Measurements from ENCODE around the gene SERINC5.
"Not testable (repeated sequence)": the region's sequence is repeated elsewhere in the genome, so short reads cannot be mapped to it uniquely, and the experiment has no call there.

SERINC5 gene

GRCh38 chr5:80255811-80256712 lies at the start of gene SERINC5:
SERINC5 (minus strand) TSS chr5:80256048; CDS start chr5:80255922, 126 bp downstream.
- in situ Hi-C loops (cut with HindIII; ENCODE audit: low sequenced_read_pairs): no loop called here

DNA sequence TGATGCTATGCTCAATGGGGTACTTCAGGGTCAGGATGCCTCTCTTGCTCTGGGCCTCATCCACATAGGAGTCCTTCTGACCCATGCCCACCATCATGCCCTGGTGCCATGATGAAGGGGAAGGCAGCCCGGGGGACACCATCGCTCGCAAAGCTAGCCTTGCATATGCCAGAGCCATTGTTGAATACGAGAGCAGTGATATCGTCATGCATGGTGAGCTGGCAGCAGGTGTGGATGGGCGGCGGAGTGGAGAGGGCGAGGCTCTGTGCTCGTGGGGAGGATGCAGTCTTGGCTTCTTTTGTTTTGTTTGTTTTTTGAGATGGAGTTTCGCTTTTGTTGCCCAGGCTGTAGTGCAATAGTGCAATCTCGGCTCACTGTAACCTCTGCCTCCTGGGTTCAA lies 46.8 kb upstream of the SERINC5 start:
- in situ Hi-C loops (cut with HindIII; ENCODE audit: low sequenced_read_pairs): loop anchor here (25.0 kb wide), 1 partner anchor 440 kb away; no protein-coding TSS in a partner anchor

DNA sequence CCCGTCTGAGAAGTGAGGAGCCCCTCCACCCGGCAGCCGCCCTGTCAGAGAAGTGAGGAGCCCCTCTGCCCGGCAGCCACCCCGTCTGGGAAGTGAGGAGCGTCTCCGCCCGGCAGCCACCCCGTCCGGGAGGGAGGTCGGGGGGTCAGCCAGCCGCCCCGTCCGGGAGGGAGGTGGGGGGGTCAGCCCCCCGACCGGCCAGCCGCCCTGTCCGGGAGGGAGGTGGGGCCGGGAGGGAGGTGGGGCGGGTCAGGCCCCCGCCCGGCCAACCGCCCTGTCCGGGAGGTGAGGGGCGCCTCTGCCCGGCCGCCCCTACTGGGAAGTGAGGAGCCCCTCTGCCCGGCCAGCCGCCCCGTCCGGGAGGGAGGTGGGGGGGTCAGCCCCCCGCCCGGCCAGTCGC lies 45.5 kb upstream of the SERINC5 start:
- in situ Hi-C loops (cut with HindIII; ENCODE audit: low sequenced_read_pairs): loop anchor here (25.0 kb wide), 1 partner anchor 439 kb away; no protein-coding TSS in a partner anchor

- in situ Hi-C loops (cut with HindIII; ENCODE audit: low sequenced_read_pairs): loop anchor here (25.0 kb wide), 1 partner anchor 438 kb away; no protein-coding TSS in a partner anchor
Measured at GRCh38 chr5:80300796-80301195, 44.9 kb upstream of the SERINC5 start.

DNA sequence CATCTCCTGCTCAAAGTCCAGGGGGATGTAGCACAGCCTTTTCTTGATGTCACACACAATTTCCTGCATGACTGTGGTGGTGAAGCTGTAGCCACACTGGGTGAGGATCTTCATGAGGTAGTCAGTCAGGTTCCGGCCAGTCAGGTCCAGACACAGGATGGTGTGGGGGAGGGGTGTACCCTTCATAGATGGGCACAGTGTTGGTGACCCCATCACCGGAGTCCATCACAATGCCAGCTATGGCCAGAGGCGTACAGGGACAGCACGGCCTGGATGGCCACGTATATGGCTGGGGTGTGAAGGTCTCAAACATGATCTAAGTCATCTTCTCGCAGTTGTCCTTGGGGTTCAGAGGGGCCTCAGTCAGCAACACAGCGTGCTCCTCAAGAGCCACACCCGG lies 44.3 kb upstream of the SERINC5 start:
- in situ Hi-C loops (cut with HindIII; ENCODE audit: low sequenced_read_pairs): loop anchor here (25.0 kb wide), 1 partner anchor 438 kb away; no protein-coding TSS in a partner anchor

- in situ Hi-C loops (cut with HindIII; ENCODE audit: low sequenced_read_pairs): no loop called here
Measured at GRCh38 chr5:80299601-80300000, 43.8 kb upstream of the SERINC5 start.

GRCh38 chr5:80296121-80296520 lies 40.3 kb upstream of the SERINC5 start:
- in situ Hi-C loops (cut with HindIII; ENCODE audit: low sequenced_read_pairs): no loop called here

GRCh38 chr5:80291761-80292160 lies 35.9 kb upstream of the SERINC5 start:
- in situ Hi-C loops (cut with HindIII; ENCODE audit: low sequenced_read_pairs): no loop called here

DNA sequence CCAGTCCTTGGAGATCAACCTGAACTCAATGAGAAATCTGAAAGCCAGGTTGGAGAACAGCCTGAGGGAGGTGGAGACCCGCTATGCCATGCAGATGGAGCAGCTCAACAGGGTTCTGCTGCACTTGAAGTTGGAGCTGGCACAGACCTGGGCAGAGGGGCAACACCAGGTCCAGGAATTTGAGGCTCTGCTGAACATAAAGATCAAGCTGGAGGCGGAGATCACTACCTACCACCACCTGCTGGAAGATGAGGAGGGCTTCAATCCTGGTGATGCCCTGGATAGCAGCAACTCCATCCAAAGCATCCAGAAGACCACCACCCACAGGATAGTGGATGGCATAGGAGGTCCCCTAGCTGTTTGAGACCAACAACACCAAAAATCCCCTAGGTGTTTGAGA lies 33.5 kb upstream of the SERINC5 start:
- in situ Hi-C loops (cut with HindIII; ENCODE audit: low sequenced_read_pairs): no loop called here

GRCh38 chr5:80288177-80288576 lies 32.3 kb upstream of the SERINC5 start:
- in situ Hi-C loops (cut with HindIII; ENCODE audit: low sequenced_read_pairs): no loop called here

- in situ Hi-C loops (cut with HindIII; ENCODE audit: low sequenced_read_pairs): no loop called here
Measured at GRCh38 chr5:80284720-80285119, 28.9 kb upstream of the SERINC5 start.

DNA sequence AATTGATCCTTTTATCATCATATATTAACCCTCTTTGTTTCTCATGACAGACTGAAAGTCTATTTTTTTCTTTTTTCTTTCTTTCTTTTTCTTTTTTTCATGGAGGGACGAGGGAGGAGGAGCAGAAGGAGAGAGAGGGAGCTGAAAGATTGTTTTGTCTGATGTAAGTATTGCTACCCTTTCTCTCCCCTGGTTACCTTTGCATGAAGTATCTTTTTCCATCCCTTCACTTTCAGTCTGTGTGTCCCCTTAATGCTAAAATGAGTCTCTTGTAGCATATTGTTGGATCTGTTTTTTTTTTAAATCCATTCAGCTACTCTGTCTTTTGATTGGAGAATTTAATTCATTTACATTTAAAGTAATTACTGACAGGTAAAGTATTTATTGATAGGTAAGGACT lies 27.5 kb upstream of the SERINC5 start:
- in situ Hi-C loops (cut with HindIII; ENCODE audit: low sequenced_read_pairs): no loop called here

DNA sequence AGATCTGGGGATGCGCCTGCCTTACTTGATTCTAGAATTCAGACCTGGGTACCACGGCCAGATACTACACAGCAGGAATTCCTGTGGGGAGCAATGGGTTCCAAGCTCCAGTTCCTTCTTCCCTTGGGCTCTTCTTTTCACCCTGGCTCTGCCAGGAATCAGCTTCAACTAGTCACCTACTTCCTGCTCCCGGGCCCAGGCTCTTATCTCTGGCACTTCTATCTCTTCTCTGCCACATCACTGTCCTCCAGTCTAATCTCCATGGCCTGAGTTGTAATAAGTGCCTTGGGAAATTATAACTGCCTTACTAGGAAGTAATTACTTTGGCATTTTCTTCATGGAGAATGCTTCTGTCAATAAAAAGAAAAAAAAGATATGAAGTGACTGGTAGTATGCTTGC lies 26.2 kb upstream of the SERINC5 start:
- in situ Hi-C loops (cut with HindIII; ENCODE audit: low sequenced_read_pairs): no loop called here

DNA sequence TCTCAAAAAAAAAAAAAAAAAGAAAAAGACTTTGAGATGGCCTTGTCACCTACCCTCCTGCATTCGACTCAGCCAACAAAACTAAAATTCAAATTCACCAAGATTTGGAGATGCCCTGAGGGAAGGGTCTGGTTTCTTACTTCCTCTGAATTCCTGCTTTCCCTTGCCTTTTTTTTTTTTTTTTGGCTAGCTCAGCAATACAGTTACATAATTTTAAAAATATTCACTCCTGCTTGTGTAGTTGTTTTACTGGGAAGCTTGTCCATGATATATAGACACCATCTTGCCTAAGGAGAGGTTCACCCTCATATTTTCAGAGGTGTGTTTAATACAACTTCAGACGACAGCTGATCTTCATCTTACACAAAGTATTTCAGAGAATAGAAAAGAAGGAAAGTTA lies 21.3 kb upstream of the SERINC5 start:
- in situ Hi-C loops (cut with HindIII; ENCODE audit: low sequenced_read_pairs): no loop called here

GRCh38 chr5:80276186-80276585 lies 20.3 kb upstream of the SERINC5 start:
- in situ Hi-C loops (cut with HindIII; ENCODE audit: low sequenced_read_pairs): no loop called here

- in situ Hi-C loops (cut with HindIII; ENCODE audit: low sequenced_read_pairs): no loop called here
Measured at GRCh38 chr5:80275347-80275746, 19.5 kb upstream of the SERINC5 start.

GRCh38 chr5:80270543-80270942 lies 14.7 kb upstream of the SERINC5 start:
- in situ Hi-C loops (cut with HindIII; ENCODE audit: low sequenced_read_pairs): not testable (repeated sequence)

DNA sequence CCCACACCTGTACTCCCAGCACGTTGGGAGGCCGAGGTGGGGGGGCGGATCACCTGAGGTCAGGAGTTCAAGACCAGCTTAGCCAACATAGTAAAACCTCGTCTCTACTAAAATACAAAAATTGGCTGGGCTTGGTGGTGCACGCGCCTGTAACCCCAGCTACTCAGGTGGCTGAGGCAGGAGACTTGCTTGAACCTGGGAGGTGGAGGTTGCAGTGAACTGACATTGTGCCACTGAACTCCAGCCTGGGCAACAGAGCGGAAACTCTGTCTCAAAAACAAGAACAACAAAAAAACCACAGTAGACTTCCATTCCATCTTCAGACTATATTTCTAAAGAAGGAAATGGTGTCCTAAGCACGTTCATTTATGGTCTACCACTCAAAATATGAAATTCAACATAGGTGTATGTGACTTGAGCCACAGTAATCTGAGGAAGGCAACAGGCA lies 14.2 kb upstream of the SERINC5 start:
- in situ Hi-C loops (cut with HindIII; ENCODE audit: low sequenced_read_pairs): no loop called here

DNA sequence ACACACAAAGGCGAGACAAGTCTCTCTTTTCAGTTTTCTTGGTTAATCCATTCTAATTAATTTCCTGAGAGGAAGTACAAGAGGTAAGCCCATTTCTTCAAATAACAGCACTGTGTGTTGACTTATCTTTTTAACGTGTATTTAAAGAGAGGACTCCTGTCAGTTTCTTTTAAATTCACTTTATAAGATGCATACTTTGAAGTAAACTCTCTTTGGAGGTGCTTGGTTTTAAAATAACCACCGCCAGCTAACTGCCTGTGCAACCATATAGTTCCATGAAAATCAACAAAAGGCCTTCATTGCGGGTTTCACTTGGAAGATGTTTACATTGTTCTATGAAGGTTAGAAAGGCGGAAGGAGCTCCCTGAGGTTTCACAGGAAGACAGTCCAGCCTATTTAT lies 13.1 kb upstream of the SERINC5 start:
- in situ Hi-C loops (cut with HindIII; ENCODE audit: low sequenced_read_pairs): no loop called here

DNA sequence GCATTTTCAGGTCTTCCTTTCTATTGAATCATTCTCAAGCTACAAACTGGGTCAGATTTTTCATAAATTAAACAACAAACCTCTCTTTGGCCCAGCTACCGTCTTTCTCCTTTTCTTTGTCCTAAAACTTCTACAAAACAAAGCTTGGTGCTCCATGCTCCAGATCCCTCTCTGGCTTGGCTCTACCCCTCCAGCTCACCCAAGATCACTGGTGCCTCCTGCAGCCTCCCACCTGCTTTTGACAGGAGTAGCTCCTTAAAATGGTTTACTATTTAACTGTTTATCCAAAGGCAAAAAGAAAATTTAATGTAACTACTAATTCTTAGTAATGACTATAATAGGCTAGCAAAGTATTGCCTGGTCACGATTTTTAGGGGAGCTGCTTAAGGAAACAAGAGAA lies 10.7 kb upstream of the SERINC5 start:
- in situ Hi-C loops (cut with HindIII; ENCODE audit: low sequenced_read_pairs): no loop called here

- in situ Hi-C loops (cut with HindIII; ENCODE audit: low sequenced_read_pairs): no loop called here
Measured at GRCh38 chr5:80260461-80260860, 4.6 kb upstream of the SERINC5 start.

GRCh38 chr5:80259511-80260203 lies 3.8 kb upstream of the SERINC5 start:
- in situ Hi-C loops (cut with HindIII; ENCODE audit: low sequenced_read_pairs): no loop called here
